Smooth muscle cell (in vitro differentiated cells): ENCODE data around the gene AFF3. TPM values are rescaled to one million over a fixed set of nuclear protein-coding genes. Genes with fewer than 3 reads are reported as not detected.

Experiments
- DNase-seq: peaks from one replicate; lab custom pipeline; 2025; ENCODE audit not compliant: unreplicated experiment; lab: John Stamatoyannopoulos, UW
- H2AFZ ChIP-seq: fragments of 200-600 bp; sonication (generic); 2 replicates; pipeline ENCODE4 v1.6.0; 2016; ENCODE audit warnings: antibody characterized with exemption, low read depth, mild to moderate bottlenecking
- H3F3A ChIP-seq: fragments of 200-600 bp; sonication (generic); 2 replicates; pipeline ENCODE4 v1.6.0; 2017; ENCODE audit warnings: antibody characterized with exemption, low read depth
- H3K27ac ChIP-seq: fragments of 200-600 bp; sonication (generic); 2 replicates; pipeline ENCODE4 v1.5.1; 2016; ENCODE audit warnings: low read depth, mild to moderate bottlenecking
- H3K27me3 ChIP-seq: fragments of 200-600 bp; sonication (generic); 2 replicates; pipeline ENCODE4 v1.6.1; 2016; ENCODE audit warnings: low read depth, mild to moderate bottlenecking
- H3K36me3 ChIP-seq: fragments of 200-600 bp; sonication (generic); 2 replicates; pipeline ENCODE4 v1.5.1; 2016; ENCODE audit warnings: low read depth
- H3K4me1 ChIP-seq: fragments of 200-600 bp; sonication (generic); 2 replicates; pipeline ENCODE4 v1.5.1; 2016; ENCODE audit warnings: low read depth
- H3K4me2 ChIP-seq: fragments of 200-600 bp; sonication (generic); 2 replicates; pipeline ENCODE4 v1.6.0; 2016; ENCODE audit warnings: mild to moderate bottlenecking
- H3K4me3 ChIP-seq: fragments of 200-600 bp; sonication (generic); 2 replicates; pipeline ENCODE4 v1.5.1; 2016; ENCODE audit warnings: mild to moderate bottlenecking
- H3K79me2 ChIP-seq: fragments of 200-600 bp; sonication (generic); 2 replicates; pipeline ENCODE4 v1.6.0; 2016; ENCODE audit warnings: low read depth, mild to moderate bottlenecking
- H3K9ac ChIP-seq: fragments of 200-600 bp; sonication (generic); 2 replicates; pipeline ENCODE4 v1.6.0; 2016; ENCODE audit warnings: low read depth
- H3K9me3 ChIP-seq: fragments of 200-600 bp; sonication (generic); replicated peaks from 2 replicates; pipeline ENCODE4 v1.5.1; 2016; ENCODE audit warnings: low read depth
- H4K20me1 ChIP-seq: fragments of 200-600 bp; sonication (generic); 2 replicates; pipeline ENCODE4 v1.6.0; 2016; ENCODE audit warnings: low read depth
- CTCF ChIP-seq: fragments of 200-600 bp; sonication (generic); IDR thresholded peaks from 2 replicates; pipeline ENCODE4 v1.5.1; 2017; ENCODE audit warnings: borderline replicate concordance, mild to moderate bottlenecking, antibody characterized with exemption; ENCODE audit not compliant: insufficient read depth, poor library complexity, severe bottlenecking
- WGBS: methylation state at CpG from one replicate; pipeline ENCODE4 v1.1.7; 2016; ENCODE audit warnings: low lambda C conversion rate; 5-methylcytosine and 5-hydroxymethylcytosine counted together
- polyA plus RNA-seq: library from polyadenylated mRNA; unstranded; fragments of >200 nt; fragmentation: Nextera tagmentation; extraction: Ambion mirVana; gene quantifications from 2 replicates; pipeline ENCODE4 v1.2.1, GENCODE V29; 2016
- total RNA-seq: library from RNA; depleted of rRNA; stranded (reverse); fragments of >200 nt; gene quantifications from 2 replicates; pipeline ENCODE4 v1.2.3, GENCODE V29; 2014

The AFF3 gene
- total and polyA plus RNA-seq, 2 experiments from 2014 or later: 0.27 to 0.39 TPM

- no peak for TF ChIP-seq CTCF
- no peak for DNase-seq
These were observed 141.3 kb downstream of the AFF3 start for GRCh38 chr2:100000915-100001707.

GRCh38 chr2:99998651-99999320, 143.6 kb downstream of the AFF3 start:
- Histone ChIP-seq H3K4me3 (no peak overlapping the region), H3K4me1 (no peaks in the 10 kb centered on the region), H2AFZ (no peak overlapping the region), H3K36me3 (no peaks in the 10 kb centered on the region), H3K9ac (no peak overlapping the region), H3K4me2 (no peak overlapping the region), H3K9me3 (no peaks in the 10 kb centered on the region), H3K27me3 (peaks cover 75% of the 10 kb centered on the region), H3F3A (no peaks in the 10 kb centered on the region), H4K20me1 (no peaks in the 10 kb centered on the region), H3K79me2 (no peaks in the 10 kb centered on the region), H3K27ac (no peak overlapping the region)
- no peak for TF ChIP-seq CTCF
- no peak for DNase-seq
- 91% methylated on average over 12 of the region's 12 CpGs for WGBS

More at GRCh38 chr2:100000915-100001707, 141.3 kb downstream of the AFF3 start:
- Histone ChIP-seq H3K36me3 (no peaks in the 10 kb centered on the region), H3K27ac (no peak overlapping the region), H3K9me3 (no peaks in the 10 kb centered on the region), H3K27me3 (peaks cover 57% of the 10 kb centered on the region), H3K4me2 (no peak overlapping the region), H3K4me1 (no peaks in the 10 kb centered on the region), H3K79me2 (no peaks in the 10 kb centered on the region), H2AFZ (no peak overlapping the region), H3K4me3 (no peak overlapping the region), H4K20me1 (no peaks in the 10 kb centered on the region), H3K9ac (no peak overlapping the region), H3F3A (no peaks in the 10 kb centered on the region)
- WGBS: 88% methylated on average over 22 of the region's 22 CpGs

- no peak for DNase-seq
- H3K27ac ChIP-seq: no peak overlapping the region
- H3K9ac ChIP-seq: no peak overlapping the region
- no peak overlapping the region for H3K4me3 ChIP-seq
- no peak for TF ChIP-seq CTCF
- H3K4me1 ChIP-seq: peaks cover 2% of the 10 kb centered on the region
- no peak overlapping the region for H3K4me2 ChIP-seq
- no peaks in the 10 kb centered on the region for H3K36me3 ChIP-seq
- H3F3A ChIP-seq: no peaks in the 10 kb centered on the region
- 82% methylated on average over 3 of the region's 3 CpGs for WGBS
- H3K27me3 ChIP-seq: peaks cover 65% of the 10 kb centered on the region
- H3K79me2 ChIP-seq: no peaks in the 10 kb centered on the region
- H3K9me3 ChIP-seq: no peaks in the 10 kb centered on the region
- H2AFZ ChIP-seq: no peak overlapping the region
- H4K20me1 ChIP-seq: no peaks in the 10 kb centered on the region
These were observed 152.5 kb downstream of the AFF3 start for GRCh38 chr2:99989905-99990304.
